Transverse colon (tissue), 4 donors: ENCODE data around the gene TRPM2. TPM values are rescaled to one million over a fixed set of nuclear protein-coding genes. Genes with fewer than 3 reads are reported as not detected.

Source experiments
- DNase-seq: peaks from one replicate; pipeline ENCODE4 v3.0.0-alpha.2; 2019
- H3K27ac ChIP-seq, 4 donors: fragments of 200-600 bp; sonication (generic); 2 replicates each; pipeline ENCODE4 v1.5.1; 2016 to 2018; ENCODE audit warnings: inconsistent platforms in 4 of 4
- H3K27me3 ChIP-seq: fragments of 200-600 bp; sonication (generic); 2 replicates; pipeline ENCODE4 v1.5.1; 2017; ENCODE audit warnings: inconsistent platforms
- H3K36me3 ChIP-seq, 4 donors: fragments of 200-600 bp; sonication (generic); 2 replicates each; pipeline ENCODE4 v1.5.1; 2017 to 2019; ENCODE audit warnings: inconsistent platforms in 4 of 4
- H3K4me1 ChIP-seq, 4 donors: fragments of 200-600 bp; sonication (generic); 2 replicates each; pipeline ENCODE4 v1.5.1; 2017 to 2020; ENCODE audit warnings: inconsistent platforms in 4 of 4
- H3K4me3 ChIP-seq, 4 donors: fragments of 200-600 bp; sonication (generic); 1 replicate in 1 of 4; 2 replicates in 3 of 4; pipeline versions ENCODE4 v1.5.1 to v1.6.1; 2017 to 2019; ENCODE audit warnings: inconsistent platforms in 4 of 4
- H3K9me3 ChIP-seq, 2 donors: fragments of 200-600 bp; sonication (generic); 2 replicates each; pipeline ENCODE4 v1.5.1; 2017 to 2019; ENCODE audit warnings: inconsistent platforms in 2 of 2
- EP300 ChIP-seq: sonication (generic); formaldehyde crosslinking; IDR thresholded peaks from one replicate; pipeline ENCODE4 v1.6.1; 2017; ENCODE audit warnings: antibody characterized with exemption, low read depth
- POLR2A ChIP-seq: fragments of 450-650 bp; IDR thresholded peaks from one replicate; pipeline ENCODE4 v1.6.1; 2016; ENCODE audit warnings: antibody characterized with exemption, mild to moderate bottlenecking, moderate library complexity
- POLR2AphosphoS5 ChIP-seq, 3 donors: sonication (generic); formaldehyde crosslinking; IDR thresholded peaks; one replicate each; pipeline ENCODE4 v1.6.1; 2016; ENCODE audit warnings: antibody characterized with exemption in 3 of 3
- WGBS, 2 donors: methylation state at CpG; one replicate each; pipeline ENCODE4 v1.1.5; 2018; ENCODE audit warnings: low coverage in 1 of 2; 5-methylcytosine and 5-hydroxymethylcytosine counted together
- in situ Hi-C, 4 donors: fragments of 200-750 bp; cut with MboI; loops; one replicate each; pipeline versions ENCODE4 v1.15.0 to v1.15.1; 2017; ENCODE audit warnings: low sequenced_read_pairs in 3 of 4, low pct_ligation_motif_present in 1 of 4, low pct_unique_long_range_greater_than_20kb in 1 of 4
- intact Hi-C: fragments of 100-400 bp; cut with DNase I; formaldehyde crosslinking; loops from one replicate; pipeline ENCODE4 v1.15.1; 2023; ENCODE audit warnings: low total_unique reads
- total RNA-seq, 4 donors: library from RNA; depleted of rRNA; stranded (reverse); fragments of >200 nt; gene quantifications; one replicate each; pipeline ENCODE4 v1.1.0, GENCODE V29; 2016
- TF ChIP-seq, protein P1 (sequence below), 5 experiments: fragments of 200-600 bp in 3 of 5; fragments of 450-650 bp in 2 of 5; sonication (generic) in 3 of 5; IDR thresholded peaks; 1 replicate in 2 of 5; 2 replicates in 3 of 5; pipeline ENCODE4 v1.5.1; 2016 to 2017; ENCODE audit warnings: antibody characterized with exemption in 5 of 5, inconsistent platforms in 3 of 5, mild to moderate bottlenecking in 2 of 5, moderate library complexity in 1 of 5

Gene TRPM2
- total RNA-seq, 4 donors from 2014 or later = 2.3 to 2.9 (median 2.6) TPM; not detected in 1

DNA sequence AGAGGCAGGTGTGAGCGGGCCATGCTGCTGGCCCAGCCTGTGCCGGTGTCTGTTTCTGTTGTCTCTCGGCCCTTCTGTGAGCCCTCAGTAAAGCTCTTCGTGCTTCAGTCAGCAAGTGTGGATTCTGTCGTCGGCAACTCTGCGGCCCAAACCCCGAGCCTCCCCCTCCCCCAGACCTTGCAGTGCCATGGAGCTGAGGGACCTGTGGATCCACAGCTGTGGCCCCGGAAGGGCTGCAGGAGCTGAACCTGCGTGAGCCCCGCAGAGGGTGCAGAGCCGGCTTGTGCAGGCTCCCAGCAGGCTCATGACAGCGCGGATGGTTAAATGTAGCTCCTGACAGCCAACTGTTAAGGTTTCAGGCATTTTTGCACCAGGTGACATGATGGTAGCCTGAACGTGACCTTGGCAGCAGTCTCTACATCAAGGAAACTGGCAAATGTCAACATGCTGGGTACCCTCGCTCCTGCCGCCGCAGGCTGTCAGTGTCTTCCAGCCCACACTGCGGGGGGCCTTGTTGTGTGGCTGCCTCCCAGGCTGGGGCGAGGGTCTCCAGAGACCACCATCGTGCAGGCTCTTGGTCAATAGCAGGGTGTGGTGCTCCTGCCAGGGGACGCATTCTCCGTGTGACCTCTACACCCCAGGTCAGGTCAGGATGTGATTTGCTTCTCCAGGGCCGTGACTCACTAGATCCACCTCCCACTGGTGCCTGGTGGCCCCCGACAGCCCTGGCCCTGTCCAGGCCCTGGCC is 108.8 kb downstream of the TRPM2 start:
- no peak overlapping the region for H3K4me3 ChIP-seq
- no peaks in the 10 kb centered on the region for H3K36me3 ChIP-seq
- TF ChIP-seq POLR2A (no peak), POLR2AphosphoS5 (IDR thresholded peaks at IDR 0.05) (no peak), EP300 (no peak)
- TF ChIP-seq, protein P1, sequence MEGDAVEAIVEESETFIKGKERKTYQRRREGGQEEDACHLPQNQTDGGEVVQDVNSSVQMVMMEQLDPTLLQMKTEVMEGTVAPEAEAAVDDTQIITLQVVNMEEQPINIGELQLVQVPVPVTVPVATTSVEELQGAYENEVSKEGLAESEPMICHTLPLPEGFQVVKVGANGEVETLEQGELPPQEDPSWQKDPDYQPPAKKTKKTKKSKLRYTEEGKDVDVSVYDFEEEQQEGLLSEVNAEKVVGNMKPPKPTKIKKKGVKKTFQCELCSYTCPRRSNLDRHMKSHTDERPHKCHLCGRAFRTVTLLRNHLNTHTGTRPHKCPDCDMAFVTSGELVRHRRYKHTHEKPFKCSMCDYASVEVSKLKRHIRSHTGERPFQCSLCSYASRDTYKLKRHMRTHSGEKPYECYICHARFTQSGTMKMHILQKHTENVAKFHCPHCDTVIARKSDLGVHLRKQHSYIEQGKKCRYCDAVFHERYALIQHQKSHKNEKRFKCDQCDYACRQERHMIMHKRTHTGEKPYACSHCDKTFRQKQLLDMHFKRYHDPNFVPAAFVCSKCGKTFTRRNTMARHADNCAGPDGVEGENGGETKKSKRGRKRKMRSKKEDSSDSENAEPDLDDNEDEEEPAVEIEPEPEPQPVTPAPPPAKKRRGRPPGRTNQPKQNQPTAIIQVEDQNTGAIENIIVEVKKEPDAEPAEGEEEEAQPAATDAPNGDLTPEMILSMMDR (IDR thresholded peaks at IDR 0.05) = no peak
- H3K9me3 ChIP-seq = no peaks in the 10 kb centered on the region
- no peaks in the 10 kb centered on the region for H3K4me1 ChIP-seq
- intact Hi-C loops = no loop called here
- 88% methylated on average over 25 of the region's 25 CpGs; no CpG with 5 or more reads in 1 of the 2 donors for WGBS, 2 donors
- no peak overlapping the region for H3K27ac ChIP-seq
- no peaks in the 10 kb centered on the region for H3K27me3 ChIP-seq
- DNase-seq = no peak
- in situ Hi-C loops = loop anchor here in 1 of 4 donors (25.0 kb wide), 1 partner anchor 200 kb away; the partner anchor contains the start of gene DNMT3L

GRCh38 chr21:44462834-44463200 is 109.4 kb downstream of the TRPM2 start:
- intact Hi-C loops (no loop called here), in situ Hi-C loops (loop anchor here in 1 of 4 donors (25.0 kb wide), 1 partner anchor 201 kb away; the partner anchor contains the start of gene DNMT3L)
- H3K9me3 ChIP-seq = no peaks in the 10 kb centered on the region
- WGBS, 2 donors = 91% methylated on average over 11 of the region's 11 CpGs; no CpG with 5 or more reads in 1 of the 2 donors
- DNase-seq = no peak
- H3K4me3 ChIP-seq = no peak overlapping the region
- H3K4me1 ChIP-seq = no peaks in the 10 kb centered on the region
- no peaks in the 10 kb centered on the region for H3K27me3 ChIP-seq
- H3K36me3 ChIP-seq = no peaks in the 10 kb centered on the region
- TF ChIP-seq, protein P1 (IDR thresholded peaks at IDR 0.05) = no peak
- no peak for TF ChIP-seq EP300
- TF ChIP-seq POLR2A = no peak
- TF ChIP-seq POLR2AphosphoS5 (IDR thresholded peaks at IDR 0.05) = no peak
- no peak overlapping the region for H3K27ac ChIP-seq

DNA sequence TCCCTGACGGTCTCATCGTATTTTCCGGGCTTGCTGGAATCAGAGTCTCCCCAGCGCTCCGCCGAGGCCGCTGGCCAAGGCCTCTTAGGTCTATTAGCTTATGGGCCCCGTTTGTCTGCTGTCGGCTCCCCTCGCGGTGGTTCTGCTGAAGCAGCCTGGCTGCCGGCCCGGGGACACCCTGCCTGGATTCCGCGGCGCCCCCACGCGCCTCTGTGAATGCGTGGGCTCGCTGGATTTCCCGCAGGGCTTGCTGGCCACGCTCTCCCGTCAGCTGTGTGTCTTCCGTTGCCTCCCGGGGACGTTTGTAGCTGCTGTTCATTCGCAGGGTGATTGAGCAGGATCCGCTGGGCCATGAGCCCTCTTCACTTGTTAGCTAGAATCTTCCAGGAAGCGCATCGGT is 110.3 kb downstream of the TRPM2 start:
- Histone ChIP-seq H3K4me1 (no peaks in the 10 kb centered on the region), H3K27ac (no peak overlapping the region), H3K4me3 (no peak overlapping the region), H3K27me3 (no peaks in the 10 kb centered on the region), H3K36me3 (no peaks in the 10 kb centered on the region), H3K9me3 (no peaks in the 10 kb centered on the region)
- WGBS, 2 donors = 85% methylated on average over 30 of the region's 30 CpGs; no CpG with 5 or more reads in 1 of the 2 donors
- intact Hi-C loops = no loop called here
- DNase-seq = no peak
- TF ChIP-seq EP300 (no peak), POLR2AphosphoS5 (IDR thresholded peaks at IDR 0.05) (no peak), POLR2A (no peak)
- TF ChIP-seq, protein P1 (IDR thresholded peaks at IDR 0.05) = no peak
- in situ Hi-C loops = loop anchor here in 1 of 4 donors (25.0 kb wide), 1 partner anchor 201 kb away; the partner anchor contains the start of gene DNMT3L

DNA sequence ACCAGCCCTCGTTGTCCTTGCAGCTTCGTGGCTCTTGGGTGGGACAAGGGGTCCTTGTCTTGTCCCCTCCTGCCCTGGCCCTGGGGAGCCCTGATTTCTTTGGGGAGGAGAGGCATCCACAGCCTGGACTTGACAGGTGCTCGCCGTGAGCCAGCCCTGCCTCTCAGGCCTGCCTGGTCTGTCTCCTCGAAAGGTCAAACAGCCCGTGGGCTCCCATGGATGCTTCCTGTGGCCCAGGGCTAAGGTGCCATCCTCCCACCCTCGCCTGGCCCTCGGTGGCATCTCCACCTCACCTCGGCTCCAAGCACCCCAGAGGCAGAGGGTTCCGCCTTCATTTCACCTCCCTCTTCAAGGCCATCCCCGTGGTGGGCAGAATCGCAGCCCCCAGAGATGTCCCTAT is 110.9 kb downstream of the TRPM2 start:
- WGBS, 2 donors = 85% methylated on average over 12 of the region's 12 CpGs; no CpG with 5 or more reads in 1 of the 2 donors
- intact Hi-C loops = no loop called here
- Histone ChIP-seq H3K27me3 (no peaks in the 10 kb centered on the region), H3K27ac (no peak overlapping the region), H3K36me3 (no peaks in the 10 kb centered on the region), H3K4me3 (no peak overlapping the region), H3K4me1 (no peaks in the 10 kb centered on the region), H3K9me3 (no peaks in the 10 kb centered on the region)
- in situ Hi-C loops = loop anchor here in 1 of 4 donors (25.0 kb wide), 1 partner anchor 202 kb away; the partner anchor contains the start of gene DNMT3L
- DNase-seq = no peak
- TF ChIP-seq, protein P1 (IDR thresholded peaks at IDR 0.05) = no peak
- TF ChIP-seq POLR2A = no peak
